ENCODE data around the gene PHACTR2.
A peak's percentile ranks its signal among the peaks of the same experiment; 100 is the strongest.
"Not testable (repeated sequence)": the region's sequence is repeated elsewhere in the genome, so short reads cannot be mapped to it uniquely, and the experiment has no call there.

Gene PHACTR2

DNA sequence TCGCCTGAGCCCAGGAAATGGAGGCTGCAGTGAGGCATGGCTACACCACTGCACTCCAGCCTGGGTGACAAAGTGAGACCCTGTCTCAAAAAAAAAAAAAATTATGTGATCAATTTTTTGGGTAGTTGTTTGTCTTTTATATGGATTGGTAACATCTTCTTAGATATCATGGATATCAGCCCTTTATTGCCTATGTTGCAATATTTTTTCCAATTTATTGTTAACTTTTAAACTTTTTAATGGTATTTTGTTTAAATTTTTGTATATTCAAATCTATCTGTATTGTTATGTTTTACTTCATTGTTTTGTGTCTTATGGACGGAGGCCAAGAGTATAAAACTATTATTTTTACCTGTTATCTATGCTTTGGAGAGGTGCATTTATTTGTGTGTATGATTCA lies 133.0 kb downstream of the PHACTR2 start:
- DNase-seq (ENCODE audit: low spot score): no peak

DNA sequence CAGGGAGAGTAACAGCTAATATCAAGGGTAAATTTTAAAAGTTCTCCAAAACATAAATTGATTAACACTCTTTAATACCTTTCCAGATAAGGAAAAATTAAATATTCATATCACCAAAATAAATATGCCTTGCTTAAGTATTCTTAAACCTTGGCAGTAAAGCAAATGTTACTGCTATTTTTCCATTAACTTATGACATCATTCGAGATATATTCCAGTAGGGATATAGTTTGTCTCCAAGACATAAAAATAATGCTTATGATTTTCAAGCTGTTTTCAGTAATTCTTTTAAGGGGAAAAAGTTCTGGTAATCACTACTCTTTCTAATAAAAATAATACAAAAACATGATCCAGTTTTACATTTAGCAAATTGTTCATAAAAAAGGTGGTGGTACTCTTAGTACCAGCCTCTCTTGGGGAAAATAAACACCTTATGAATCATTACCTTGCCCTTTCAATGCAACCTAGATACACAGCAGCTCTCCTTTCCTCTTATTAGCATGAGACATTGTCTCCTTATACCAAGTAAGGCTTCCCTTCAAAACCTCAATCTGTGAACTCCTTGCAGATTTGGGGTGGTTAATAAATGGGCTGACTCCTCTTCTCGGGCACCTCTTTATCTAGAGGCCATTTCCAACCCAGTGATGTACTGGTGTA lies 133.9 kb downstream of the PHACTR2 start:
- no peak for DNase-seq (ENCODE audit: low spot score)

DNA sequence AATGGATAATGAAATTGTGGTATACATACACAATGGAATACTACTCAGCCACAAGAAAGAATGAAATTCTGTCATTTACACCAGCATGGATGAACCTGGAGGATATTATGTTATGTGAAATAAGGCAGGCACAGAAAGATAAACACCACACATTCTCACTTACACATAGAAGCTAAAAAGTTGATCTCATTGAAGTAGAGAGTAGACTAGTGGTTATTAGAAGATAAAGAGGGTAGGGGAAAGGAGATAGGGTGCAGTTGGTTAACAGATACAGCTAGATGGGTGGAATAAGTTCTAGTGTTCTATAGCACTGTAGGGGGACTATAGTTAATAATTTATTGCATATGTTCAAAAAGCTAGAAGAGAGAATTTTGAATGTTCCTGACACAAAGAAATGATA lies 139.9 kb downstream of the PHACTR2 start:
- no peak for DNase-seq (ENCODE audit: low spot score)

DNA sequence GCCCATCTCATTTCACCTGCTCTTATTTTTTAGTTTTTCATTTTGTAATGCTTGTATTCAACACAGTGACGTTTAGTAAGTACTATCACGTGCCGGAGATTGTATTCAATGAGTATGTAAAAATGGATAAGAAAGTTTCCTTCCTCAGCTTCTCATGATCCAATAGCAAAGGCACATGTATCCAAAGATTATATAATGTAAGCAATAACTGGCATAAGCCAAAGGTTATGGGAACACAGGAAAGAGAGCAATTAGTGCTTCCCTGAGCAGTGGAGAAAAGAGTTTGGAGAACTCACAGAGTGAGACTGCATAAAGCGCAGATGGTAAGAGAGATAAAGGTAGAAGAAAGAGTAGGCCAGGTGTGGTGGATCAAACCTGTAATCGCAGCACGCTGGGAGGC lies 143.6 kb downstream of the PHACTR2 start:
- DNase-seq (ENCODE audit: low spot score): no peak

DNA sequence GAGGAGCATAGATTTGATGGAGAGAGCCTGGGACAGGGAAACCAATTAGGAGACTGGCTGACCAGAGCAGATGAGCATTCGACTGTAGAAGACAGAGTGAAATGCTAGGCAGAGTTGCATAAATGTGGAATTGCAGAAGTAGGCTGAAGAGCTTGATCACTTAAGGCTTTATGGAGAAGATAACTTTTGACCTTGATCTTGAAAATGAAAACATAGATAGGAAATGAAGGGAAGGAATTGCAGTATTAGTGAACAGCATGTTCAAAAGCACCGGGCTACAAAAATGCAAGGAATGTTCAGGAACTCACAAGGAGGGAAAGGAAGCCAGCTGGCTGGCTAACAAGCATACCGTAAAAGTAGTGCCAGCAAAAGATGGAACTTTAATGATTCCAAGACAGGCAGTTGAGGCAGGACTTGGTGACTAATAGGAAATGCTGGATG lies 144.8 kb downstream of the PHACTR2 start:
- DNase-seq (ENCODE audit: low spot score): no peak

DNA sequence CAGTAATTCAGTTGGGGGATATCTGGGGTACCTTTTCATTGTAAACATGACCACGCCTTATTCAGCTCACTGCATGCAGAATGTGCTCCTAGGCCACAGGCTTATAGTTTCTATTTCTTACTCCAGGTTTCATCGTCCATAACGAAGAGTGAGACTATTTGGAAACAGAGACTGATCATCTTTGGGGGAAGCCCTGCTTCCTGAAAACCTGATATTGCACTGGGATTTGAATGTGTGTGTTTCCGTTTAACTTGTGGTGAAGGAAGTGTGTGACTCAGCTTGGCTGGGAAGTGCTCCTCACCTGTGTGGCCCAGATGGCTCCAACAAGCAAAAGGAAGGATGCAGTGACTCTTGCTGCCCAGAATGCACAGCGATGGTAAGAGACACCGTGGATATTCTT lies 145.8 kb downstream of the PHACTR2 start:
- no peak for DNase-seq (ENCODE audit: low spot score)

DNA sequence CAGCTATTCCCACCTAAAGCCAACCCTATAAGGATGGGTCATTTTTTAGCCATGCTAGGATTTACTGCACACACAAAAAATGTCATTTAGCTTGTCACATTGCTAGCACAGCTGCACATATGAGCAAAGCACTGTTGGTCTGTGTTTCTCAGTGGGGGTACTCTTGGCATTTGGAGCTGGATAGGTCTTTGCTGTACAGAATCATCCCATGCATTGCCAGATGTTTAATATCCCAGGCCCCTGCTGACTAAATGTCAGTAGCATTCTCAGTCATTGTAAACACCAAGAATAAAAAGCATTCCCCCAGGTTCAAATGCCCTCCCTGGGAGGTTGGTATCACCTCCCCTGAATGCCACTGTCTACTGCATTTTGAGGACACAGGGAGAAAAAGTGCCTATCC lies 150.8 kb downstream of the PHACTR2 start:
- DNase-seq (ENCODE audit: low spot score): no peak

DNA sequence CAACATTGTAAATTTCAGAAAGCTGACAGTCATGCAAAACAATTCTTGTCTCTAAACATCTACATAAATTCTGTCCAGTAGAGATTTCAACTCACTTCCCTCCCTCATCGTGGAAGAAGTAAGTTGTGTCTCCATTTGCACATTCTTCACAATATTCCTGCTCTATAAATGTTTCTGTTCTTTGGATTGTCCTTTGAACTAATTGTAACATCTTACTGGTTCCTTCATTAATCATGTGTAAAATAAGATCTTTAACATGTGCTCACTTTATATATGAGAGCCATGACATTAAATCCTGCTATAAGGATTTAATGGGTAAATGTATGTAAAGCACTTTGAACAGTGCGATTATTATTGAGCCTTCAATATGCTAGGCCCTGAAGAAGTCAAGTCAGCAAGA lies 158.4 kb downstream of the PHACTR2 start:
- DNase-seq (ENCODE audit: low spot score): no peak

DNA sequence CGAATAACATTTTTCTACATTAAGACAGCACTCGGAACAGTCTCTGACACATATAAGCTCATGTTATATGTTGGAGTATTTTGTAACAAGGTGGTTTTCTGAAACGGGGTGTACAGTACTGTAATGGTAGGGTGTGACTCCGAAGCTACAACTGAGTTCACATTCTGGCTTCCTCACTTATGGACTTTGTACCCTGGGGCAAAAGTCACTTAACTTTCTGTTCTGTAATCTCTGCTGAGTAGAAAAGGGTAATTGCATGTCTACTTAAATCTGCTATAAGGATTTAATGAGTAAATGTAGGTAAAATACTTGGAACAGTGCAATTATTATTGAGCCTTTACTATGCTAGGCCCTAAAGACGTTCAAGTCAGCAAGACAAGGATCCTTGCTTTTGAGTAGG lies 160.6 kb downstream of the PHACTR2 start:
- peak; percentile 23 for DNase-seq (ENCODE audit: low spot score)

DNA sequence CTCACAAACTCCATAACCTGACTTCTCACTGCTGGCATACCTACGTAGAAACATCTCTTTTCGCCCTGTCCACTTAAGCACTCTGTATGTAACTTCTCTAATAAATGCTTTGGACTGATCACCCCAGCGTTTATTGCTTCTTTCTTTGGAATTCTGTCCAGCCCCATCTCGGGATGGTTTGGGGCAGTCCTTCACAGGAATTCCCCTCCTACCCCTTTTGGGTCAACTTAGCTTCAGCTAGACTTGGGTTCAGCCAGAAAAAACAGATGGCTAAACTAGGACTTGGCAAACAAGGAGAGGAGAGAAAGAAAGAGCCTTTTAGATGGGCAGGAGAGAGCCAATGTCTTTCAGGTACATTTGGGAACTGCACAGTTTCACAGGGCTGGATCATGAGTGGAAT lies 161.4 kb downstream of the PHACTR2 start:
- DNase-seq (ENCODE audit: low spot score): no peak

DNA sequence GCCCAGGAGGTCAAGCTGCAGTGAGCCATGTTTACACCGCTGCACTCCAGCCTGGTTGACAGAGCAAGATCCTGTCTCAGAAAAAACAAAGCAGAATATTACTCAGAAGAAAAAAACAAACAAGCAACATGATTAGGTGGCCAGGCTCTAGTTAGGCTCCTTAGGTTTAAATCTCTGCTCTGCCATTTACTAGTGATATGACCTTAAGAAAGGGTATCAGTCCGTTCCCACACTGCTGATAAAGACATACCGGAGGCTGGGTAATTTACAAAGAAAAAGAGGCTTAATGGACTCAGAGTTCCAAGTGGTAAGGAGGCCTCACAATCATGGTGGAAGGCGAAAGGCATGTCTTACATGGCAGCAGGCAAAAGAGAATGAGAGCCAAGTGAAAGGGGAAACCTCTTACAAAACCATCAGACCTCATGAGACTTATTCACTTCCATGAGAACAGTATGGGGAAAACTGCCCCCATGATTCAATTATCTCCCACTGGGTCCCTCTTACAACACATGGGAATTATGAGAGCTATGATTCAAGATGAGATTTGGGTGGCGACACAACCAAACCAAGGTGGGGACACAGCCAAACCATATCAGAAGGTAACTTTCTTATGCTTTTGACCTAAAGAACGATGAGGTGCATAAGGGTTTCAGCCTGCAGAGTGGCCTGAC lies 163.0 kb downstream of the PHACTR2 start:
- no peak for DNase-seq (ENCODE audit: low spot score)

DNA sequence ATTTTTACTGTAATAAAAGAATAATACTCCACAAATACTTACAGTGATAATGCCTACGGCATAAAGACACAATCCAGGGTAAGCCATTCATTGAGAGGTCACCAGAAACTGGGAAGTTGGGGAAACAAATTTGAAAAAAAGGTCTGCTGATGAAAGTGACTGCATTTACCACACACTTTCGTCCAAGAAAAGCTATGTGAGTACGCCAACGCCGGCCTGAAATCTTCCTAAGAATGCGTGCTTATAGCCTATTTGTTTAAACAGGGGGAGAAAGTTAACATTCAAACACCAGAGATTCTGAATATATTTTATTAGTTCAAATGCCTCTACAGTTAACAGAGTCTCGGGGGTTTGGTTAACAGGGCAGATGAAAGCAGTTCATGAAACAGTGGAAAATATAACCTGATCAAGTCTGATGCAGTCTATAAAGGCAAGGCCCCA lies 164.7 kb downstream of the PHACTR2 start:
- DNase-seq (ENCODE audit: low spot score): no peak

DNA sequence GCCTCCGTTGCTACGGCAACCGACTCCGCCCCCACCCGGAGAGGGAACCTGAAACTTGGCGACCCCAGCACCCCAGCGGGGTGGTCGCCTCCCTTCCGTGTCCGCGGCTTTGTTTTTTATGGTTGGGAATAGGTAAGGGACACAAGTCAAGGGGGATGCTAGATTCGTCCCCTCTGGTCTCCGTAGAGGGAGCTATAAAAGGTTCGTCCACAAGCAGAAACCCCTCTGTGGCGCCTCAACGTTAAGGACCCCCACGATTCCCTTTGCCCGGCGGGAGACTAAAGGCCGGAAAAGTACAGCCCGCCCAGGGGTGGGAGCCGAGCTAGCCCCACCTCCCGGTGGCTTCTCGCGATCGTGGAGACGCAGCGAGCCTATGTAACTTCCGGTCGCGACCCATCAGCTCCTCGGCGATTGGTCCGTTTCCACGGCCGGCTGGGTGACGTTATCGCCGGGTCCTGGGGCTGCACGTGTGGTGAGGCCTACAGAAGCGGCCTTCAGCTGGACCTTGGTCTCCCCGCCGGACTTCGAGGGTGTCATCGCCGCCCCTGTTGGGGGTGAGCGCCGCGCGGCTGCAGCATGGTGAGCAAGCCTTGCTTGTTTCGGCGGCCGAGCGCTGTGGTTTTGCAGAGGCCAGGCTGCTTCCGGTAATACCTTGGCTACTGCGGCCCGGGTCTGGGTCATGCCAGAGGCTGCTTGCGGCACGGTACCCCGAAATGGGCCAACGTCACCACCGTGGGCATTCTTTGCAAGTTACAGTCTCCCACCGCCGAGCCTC lies 165.3 kb downstream of the PHACTR2 start, which contains the start of gene LTV1:
Gene LTV1 (plus strand): TSS at position 437 of the 775 bp plus-strand sequence. CDS start 140 bp downstream, at position 577.
- peak; percentile 99 for DNase-seq (ENCODE audit: low spot score)

DNA sequence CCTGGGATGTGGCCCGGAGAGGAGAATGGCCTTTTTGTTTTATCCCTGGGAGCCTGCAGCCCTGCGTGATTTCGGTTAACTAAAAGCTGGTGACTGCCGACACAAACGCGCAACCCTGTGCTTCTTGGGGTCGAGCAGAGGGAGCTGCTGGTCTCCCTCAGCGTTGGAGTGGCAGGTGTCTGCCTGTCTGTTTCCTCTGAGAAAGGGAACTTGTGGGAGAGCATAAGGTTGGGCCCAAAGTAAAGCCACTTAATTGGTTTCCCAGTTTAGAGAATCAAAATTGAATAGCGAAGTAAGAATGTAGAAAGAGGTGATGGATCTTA lies 165.9 kb downstream of the PHACTR2 start:
- no peak for DNase-seq (ENCODE audit: low spot score)

DNA sequence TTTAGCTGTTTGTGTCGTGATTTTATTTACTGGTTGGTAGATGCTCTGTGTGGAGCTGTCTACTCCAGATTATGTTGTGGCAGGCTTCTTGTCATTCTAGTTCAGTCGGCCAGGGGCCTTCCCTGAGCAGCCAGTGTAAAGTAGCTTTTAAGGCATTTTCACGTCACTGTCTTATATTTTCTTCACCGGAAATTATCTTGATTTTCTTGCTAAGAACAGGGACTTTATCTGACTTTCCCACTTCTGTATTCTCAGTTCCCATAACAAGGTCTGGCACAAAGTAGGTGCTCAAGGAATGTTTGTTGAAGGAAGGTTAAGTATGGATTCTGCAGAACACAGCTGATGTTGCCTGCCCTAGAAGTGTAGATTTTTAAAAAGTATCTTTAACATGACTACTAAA lies 166.2 kb downstream of the PHACTR2 start:
- no peak for DNase-seq (ENCODE audit: low spot score)

DNA sequence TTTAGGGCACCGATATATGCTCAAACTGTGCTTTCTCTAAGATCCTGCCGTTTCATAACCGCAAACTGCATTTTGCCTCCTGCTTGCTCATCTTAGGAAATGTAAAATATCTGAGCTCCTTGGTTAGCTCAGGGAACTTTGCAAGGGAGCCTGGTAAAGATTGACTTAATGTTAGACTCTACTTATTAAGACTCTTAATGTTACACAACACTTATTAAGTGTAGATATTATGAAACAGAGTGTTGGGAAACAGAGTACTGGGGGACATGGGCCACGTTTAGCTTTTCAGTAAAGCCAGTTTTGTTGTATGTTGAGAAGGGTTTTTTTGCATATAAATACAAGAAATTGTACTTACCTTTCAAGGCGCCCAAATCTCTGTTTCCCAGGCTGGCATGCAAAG lies 167.3 kb downstream of the PHACTR2 start:
- DNase-seq (ENCODE audit: low spot score): no peak

DNA sequence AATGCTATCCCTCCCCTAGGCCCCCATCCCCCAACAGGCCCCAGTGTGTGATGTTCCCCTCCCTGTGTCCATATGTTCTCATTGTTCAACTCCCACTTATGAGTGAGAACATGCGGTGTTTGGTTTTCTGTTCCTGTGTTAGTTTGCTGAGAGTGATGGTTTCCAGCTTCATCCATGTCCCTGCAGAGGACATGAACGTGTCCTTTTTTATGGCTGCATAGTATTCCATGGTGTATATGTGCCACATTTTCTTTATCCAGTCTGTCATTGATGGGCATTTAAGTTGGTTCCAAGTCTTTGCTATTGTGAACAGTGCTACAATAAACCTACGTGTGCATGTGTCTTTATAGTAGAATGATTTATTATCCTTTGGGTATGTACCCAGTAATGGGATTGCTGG lies 173.9 kb downstream of the PHACTR2 start:
- DNase-seq (ENCODE audit: low spot score): not testable (repeated sequence)

DNA sequence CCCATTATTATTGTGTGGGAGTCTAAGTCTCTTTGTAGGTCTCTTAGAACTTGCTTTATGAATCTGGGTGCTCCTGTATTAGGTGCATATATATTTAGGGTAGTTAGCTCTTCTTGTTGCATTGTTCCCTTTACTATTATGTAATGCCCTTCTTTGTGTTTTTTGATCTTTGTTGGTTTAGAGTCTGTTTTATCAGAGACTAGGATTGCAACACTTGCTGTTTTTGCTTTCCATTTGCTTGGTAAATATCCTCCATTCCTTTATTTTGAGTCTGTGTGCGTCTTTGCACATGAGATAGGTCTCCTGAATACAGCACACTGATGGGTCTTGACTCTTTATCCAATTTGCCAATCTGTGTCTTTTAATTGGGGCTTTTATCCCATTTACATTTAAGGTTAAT lies 177.3 kb downstream of the PHACTR2 start:
- DNase-seq (ENCODE audit: low spot score): not testable (repeated sequence)

DNA sequence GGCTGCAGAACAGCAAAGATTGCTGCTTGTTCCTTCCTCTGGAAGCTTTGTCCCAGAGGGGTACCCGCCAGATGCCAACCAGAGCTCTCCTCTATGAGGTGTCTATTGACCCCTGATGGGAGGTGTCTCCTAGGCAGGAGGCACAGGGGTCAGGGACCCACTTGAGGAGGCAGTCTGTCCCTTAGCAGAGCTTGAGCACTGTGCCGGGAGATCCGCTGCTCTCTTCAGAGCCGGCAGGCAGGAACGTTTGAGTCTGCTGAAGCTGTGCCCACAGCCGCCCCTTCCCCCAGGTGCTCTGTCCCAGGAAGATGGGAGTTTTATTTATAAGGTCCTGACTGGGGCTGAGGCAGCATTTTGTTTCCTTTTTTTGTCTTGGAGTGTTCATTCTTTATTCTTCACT lies 179.0 kb downstream of the PHACTR2 start:
- not testable (repeated sequence) for DNase-seq (ENCODE audit: low spot score)

DNA sequence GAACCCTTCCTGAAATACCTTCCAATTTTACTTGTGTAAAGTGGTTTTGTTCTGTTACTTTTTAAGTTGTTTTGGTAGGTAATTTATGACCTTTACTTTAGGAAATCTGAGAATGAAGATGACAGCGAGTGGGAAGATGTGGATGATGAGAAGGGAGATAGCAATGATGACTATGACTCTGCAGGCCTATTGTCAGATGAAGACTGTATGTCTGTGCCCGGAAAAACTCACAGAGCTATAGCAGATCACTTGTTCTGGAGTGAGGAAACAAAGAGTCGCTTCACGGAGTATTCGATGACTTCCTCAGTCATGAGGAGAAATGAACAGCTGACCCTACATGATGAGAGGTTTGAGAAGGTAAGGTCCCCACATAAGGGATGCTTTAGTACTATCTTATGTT lies 179.9 kb downstream of the PHACTR2 start:
- DNase-seq (ENCODE audit: low spot score): no peak

DNA sequence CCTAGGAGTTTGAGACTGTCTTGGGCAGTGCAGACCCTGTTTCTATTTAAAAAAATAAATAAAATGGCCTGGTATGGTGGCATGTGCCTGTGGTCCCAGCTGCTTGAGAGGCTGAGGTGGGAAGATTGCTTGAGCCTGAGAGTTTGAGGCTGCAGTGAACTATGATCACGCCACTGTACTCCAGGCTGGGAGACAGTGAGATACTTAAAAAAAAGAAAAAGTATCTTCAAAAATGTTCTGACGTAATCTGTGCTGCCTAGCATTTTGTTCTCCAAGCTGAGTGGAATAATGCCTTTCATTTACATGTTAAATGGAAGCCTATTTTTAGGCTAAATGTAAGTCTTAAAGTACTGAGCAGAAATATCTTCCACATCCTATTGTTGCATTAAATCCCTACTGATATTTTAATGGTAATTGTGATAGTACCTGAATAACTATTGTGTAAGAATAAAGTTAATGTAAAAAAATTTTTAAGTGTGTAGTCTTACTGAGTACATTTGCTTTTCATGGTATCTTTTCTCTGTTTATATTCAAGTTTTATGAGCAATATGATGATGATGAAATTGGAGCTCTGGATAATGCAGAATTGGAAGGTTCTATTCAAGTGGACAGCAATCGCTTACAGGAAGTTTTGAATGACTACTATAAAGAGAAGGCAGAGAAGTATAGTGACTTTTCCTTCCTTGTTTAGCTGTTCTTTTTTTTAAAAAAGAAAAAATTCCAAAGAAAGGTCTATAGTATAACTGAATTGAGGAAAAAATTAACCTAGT lies 182.3 kb downstream of the PHACTR2 start:
- no peak for DNase-seq (ENCODE audit: low spot score)

DNA sequence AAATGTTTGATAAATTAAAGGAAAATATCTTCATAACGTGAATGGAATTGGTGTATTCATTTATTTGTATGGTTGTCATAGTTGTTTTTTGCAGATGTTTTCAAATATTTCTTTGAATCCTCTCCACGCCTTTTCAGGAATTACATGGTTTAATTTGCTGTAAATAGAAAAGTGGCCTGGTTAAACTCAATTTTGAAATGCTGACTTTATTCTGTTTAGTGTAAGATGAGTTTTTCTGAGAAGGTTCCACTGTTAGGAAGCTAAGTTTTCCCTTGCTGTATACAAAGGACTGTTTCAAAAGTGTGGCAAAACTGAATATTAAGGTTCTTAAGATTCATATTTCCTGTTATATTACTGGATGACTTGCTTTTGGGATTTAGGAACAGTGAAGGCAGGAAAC lies 186.0 kb downstream of the PHACTR2 start:
- no peak for DNase-seq (ENCODE audit: low spot score)
